HCT116 (cell line): Measurements from ENCODE around the gene HIVEP1.

ENCODE experiments used
- CEBPB ChIP-seq: IDR thresholded peaks from 2 replicates; pipeline ENCODE4 v1.6.1; 2012; ENCODE audit warnings: low read depth
- CTCF ChIP-seq, 3 experiments: fragments of 200-600 bp in 1 of 3; sonication (generic) in 1 of 3; IDR thresholded peaks in 2 of 3; conservative IDR thresholded peaks in 1 of 3; 2 replicates each; pipeline ENCODE4 v1.5.1; 2012 to 2017; ENCODE audit warnings: low read depth in 2 of 3, low read length in 2 of 3, antibody characterized with exemption in 1 of 3, borderline replicate concordance in 1 of 3, control low read depth in 1 of 3, mild to moderate bottlenecking in 1 of 3, mixed read lengths in 1 of 3, mixed run types in 1 of 3, moderate library complexity in 1 of 3; ENCODE audit not compliant: insufficient read depth in 1 of 3
- EGR1 ChIP-seq: IDR thresholded peaks from 2 replicates; pipeline ENCODE4 v1.6.1; 2012; ENCODE audit warnings: low read depth
- EZH2 ChIP-seq: fragments of 200-600 bp; sonication (generic); IDR thresholded peaks from 2 replicates; pipeline ENCODE4 v1.6.1; 2017; ENCODE audit warnings: antibody characterized with exemption, mixed run types
- EZH2phosphoT487 ChIP-seq: fragments of 200-600 bp; IDR thresholded peaks from 2 replicates; pipeline ENCODE4 v1.6.1; 2018; ENCODE audit warnings: antibody characterized with exemption, borderline replicate concordance
- FOSL1 ChIP-seq: IDR thresholded peaks from 2 replicates; pipeline ENCODE4 v1.6.1; 2012; ENCODE audit warnings: low read depth
- POLR2A ChIP-seq: IDR thresholded peaks from 2 replicates; pipeline ENCODE4 v1.7.0; 2011; ENCODE audit warnings: borderline replicate concordance; ENCODE audit not compliant: insufficient read depth, insufficient read length; ENCODE audit errors: extremely low read depth
- POLR2AphosphoS5 ChIP-seq: IDR thresholded peaks from 2 replicates; pipeline ENCODE4 v1.6.1; 2011; ENCODE audit warnings: mild to moderate bottlenecking, low read depth, low read length, moderate library complexity
- RAD21 ChIP-seq: IDR thresholded peaks from 2 replicates; pipeline ENCODE4 v1.6.1; 2012; ENCODE audit warnings: low read depth, mild to moderate bottlenecking
- REST ChIP-seq: IDR thresholded peaks from 2 replicates; pipeline ENCODE4 v1.6.1; 2012; ENCODE audit warnings: low read depth
- YY1 ChIP-seq: IDR thresholded peaks from 2 replicates; pipeline ENCODE4 v1.6.1; 2011; ENCODE audit warnings: low read length, low read depth, moderate library complexity, mild to moderate bottlenecking; ENCODE audit not compliant: insufficient replicate concordance; ENCODE audit errors: extremely low read depth
- ZNF274 ChIP-seq: fragments of 200-500 bp; sonication (Bioruptor generic); IDR thresholded peaks from 2 replicates; pipeline ENCODE4 v1.6.1; 2014; ENCODE audit warnings: mild to moderate bottlenecking, low read depth, low read length, inconsistent platforms
- TF ChIP-seq, protein P1 (sequence below): IDR thresholded peaks from 2 replicates; pipeline ENCODE4 v1.6.1; 2011; ENCODE audit warnings: mild to moderate bottlenecking, low read length, moderate library complexity; ENCODE audit not compliant: insufficient replicate concordance; ENCODE audit errors: extremely low read depth
- TF ChIP-seq, protein P2 (sequence below): IDR thresholded peaks from 2 replicates; pipeline ENCODE4 v1.6.1; 2012

GRCh38 chr6:12049165-12049564 is 37.1 kb downstream of the HIVEP1 start:
- TF ChIP-seq RAD21 (no peak), POLR2A (no peak), FOSL1 (no peak), CTCF (IDR thresholded peaks at IDR 0.05 in 2 of 3, conservative IDR thresholded peaks at IDR 0.05 in 1 of 3; ENCODE audit: borderline replicate concordance in 1 of 3, insufficient read depth in 1 of 3, low read depth in 2 of 3, low read length in 2 of 3) (no peak), REST (no peak), CEBPB (no peak), EGR1 (no peak), POLR2AphosphoS5 (no peak), YY1 (no peak), EZH2 (no peak), EZH2phosphoT487 (no peak), ZNF274 (no peak)
- TF ChIP-seq, protein P1, sequence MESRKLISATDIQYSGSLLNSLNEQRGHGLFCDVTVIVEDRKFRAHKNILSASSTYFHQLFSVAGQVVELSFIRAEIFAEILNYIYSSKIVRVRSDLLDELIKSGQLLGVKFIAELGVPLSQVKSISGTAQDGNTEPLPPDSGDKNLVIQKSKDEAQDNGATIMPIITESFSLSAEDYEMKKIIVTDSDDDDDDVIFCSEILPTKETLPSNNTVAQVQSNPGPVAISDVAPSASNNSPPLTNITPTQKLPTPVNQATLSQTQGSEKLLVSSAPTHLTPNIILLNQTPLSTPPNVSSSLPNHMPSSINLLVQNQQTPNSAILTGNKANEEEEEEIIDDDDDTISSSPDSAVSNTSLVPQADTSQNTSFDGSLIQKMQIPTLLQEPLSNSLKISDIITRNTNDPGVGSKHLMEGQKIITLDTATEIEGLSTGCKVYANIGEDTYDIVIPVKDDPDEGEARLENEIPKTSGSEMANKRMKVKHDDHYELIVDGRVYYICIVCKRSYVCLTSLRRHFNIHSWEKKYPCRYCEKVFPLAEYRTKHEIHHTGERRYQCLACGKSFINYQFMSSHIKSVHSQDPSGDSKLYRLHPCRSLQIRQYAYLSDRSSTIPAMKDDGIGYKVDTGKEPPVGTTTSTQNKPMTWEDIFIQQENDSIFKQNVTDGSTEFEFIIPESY: no peak
- TF ChIP-seq, protein P2, sequence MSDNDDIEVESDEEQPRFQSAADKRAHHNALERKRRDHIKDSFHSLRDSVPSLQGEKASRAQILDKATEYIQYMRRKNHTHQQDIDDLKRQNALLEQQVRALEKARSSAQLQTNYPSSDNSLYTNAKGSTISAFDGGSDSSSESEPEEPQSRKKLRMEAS: no peak
